Measurements from ENCODE around the gene LARP4B.

LARP4B gene

GRCh38 chr10:836782-837181 is 94.7 kb downstream of the LARP4B start:
- TF ChIP-seq POLR2A (IDR thresholded peaks at IDR 0.05; ENCODE audit: low read length) (no peak), GATA1 (IDR thresholded peaks at IDR 0.05; ENCODE audit: low read depth, low read length) (no peak)
- DNase-seq = no peak

- no peak for DNase-seq
- TF ChIP-seq GATA1 (IDR thresholded peaks at IDR 0.05; ENCODE audit: low read depth, low read length) (no peak), POLR2A (IDR thresholded peaks at IDR 0.05; ENCODE audit: low read length) (no peak)
Observed at GRCh38 chr10:834493-834892, 97.0 kb downstream of the LARP4B start.

- TF ChIP-seq POLR2A (IDR thresholded peaks at IDR 0.05; ENCODE audit: low read length) = no peak
- no peak for TF ChIP-seq GATA1 (IDR thresholded peaks at IDR 0.05; ENCODE audit: low read depth, low read length)
Observed at GRCh38 chr10:829241-829640, 102.3 kb downstream of the LARP4B start.

GRCh38 chr10:828191-828590 is 103.3 kb downstream of the LARP4B start:
- DNase-seq = no peak
- TF ChIP-seq GATA1 (IDR thresholded peaks at IDR 0.05; ENCODE audit: low read depth, low read length) = no peak
- no peak for TF ChIP-seq POLR2A (IDR thresholded peaks at IDR 0.05; ENCODE audit: low read length)

More at GRCh38 chr10:829241-829640, 102.3 kb downstream of the LARP4B start:
- DNase-seq = no peak

GRCh38 chr10:824946-825345 is 106.6 kb downstream of the LARP4B start:
- TF ChIP-seq POLR2A (IDR thresholded peaks at IDR 0.05; ENCODE audit: low read length) (no peak), GATA1 (IDR thresholded peaks at IDR 0.05; ENCODE audit: low read depth, low read length) (no peak)
- no peak for DNase-seq

GRCh38 chr10:824497-824896 is 107.0 kb downstream of the LARP4B start:
- no peak for DNase-seq
- no peak for TF ChIP-seq GATA1 (IDR thresholded peaks at IDR 0.05; ENCODE audit: low read depth, low read length)
- TF ChIP-seq POLR2A (IDR thresholded peaks at IDR 0.05; ENCODE audit: low read length) = no peak

GRCh38 chr10:822661-823367 is 108.7 kb downstream of the LARP4B start:
- TF ChIP-seq POLR2A (IDR thresholded peaks at IDR 0.05; ENCODE audit: low read length) (no peak), GATA1 (IDR thresholded peaks at IDR 0.05; ENCODE audit: low read depth, low read length) (no peak)

GRCh38 chr10:822197-822596 is 109.3 kb downstream of the LARP4B start:
- TF ChIP-seq POLR2A (IDR thresholded peaks at IDR 0.05; ENCODE audit: low read length) (no peak), GATA1 (IDR thresholded peaks at IDR 0.05; ENCODE audit: low read depth, low read length) (no peak)
- no peak for DNase-seq

More at GRCh38 chr10:822661-823367, 108.7 kb downstream of the LARP4B start:
- no peak for DNase-seq

- DNase-seq = no peak
- no peak for TF ChIP-seq POLR2A (IDR thresholded peaks at IDR 0.05; ENCODE audit: low read length)
- TF ChIP-seq GATA1 (IDR thresholded peaks at IDR 0.05; ENCODE audit: low read depth, low read length) = no peak
Observed at GRCh38 chr10:821322-821721, 110.2 kb downstream of the LARP4B start.

- no peak for TF ChIP-seq POLR2A (IDR thresholded peaks at IDR 0.05; ENCODE audit: low read length)
- TF ChIP-seq GATA1 (IDR thresholded peaks at IDR 0.05; ENCODE audit: low read depth, low read length) = no peak
- DNase-seq = no peak
Observed at GRCh38 chr10:819816-820215, 111.7 kb downstream of the LARP4B start.

- DNase-seq = no peak
- no peak for TF ChIP-seq GATA1 (IDR thresholded peaks at IDR 0.05; ENCODE audit: low read depth, low read length)
- no peak for TF ChIP-seq POLR2A (IDR thresholded peaks at IDR 0.05; ENCODE audit: low read length)
Observed at GRCh38 chr10:819326-819725, 112.2 kb downstream of the LARP4B start.

GRCh38 chr10:818526-819220 is 112.8 kb downstream of the LARP4B start:
- TF ChIP-seq GATA1 (IDR thresholded peaks at IDR 0.05; ENCODE audit: low read depth, low read length) = no peak
- no peak for TF ChIP-seq POLR2A (IDR thresholded peaks at IDR 0.05; ENCODE audit: low read length)
- no peak for DNase-seq

GRCh38 chr10:818010-818409 is 113.5 kb downstream of the LARP4B start:
- TF ChIP-seq POLR2A (IDR thresholded peaks at IDR 0.05; ENCODE audit: low read length) (no peak), GATA1 (IDR thresholded peaks at IDR 0.05; ENCODE audit: low read depth, low read length) (no peak)
- DNase-seq = no peak

GRCh38 chr10:817371-817770 is 114.1 kb downstream of the LARP4B start:
- DNase-seq = no peak
- no peak for TF ChIP-seq POLR2A (IDR thresholded peaks at IDR 0.05; ENCODE audit: low read length)
- no peak for TF ChIP-seq GATA1 (IDR thresholded peaks at IDR 0.05; ENCODE audit: low read depth, low read length)

- TF ChIP-seq GATA1 (IDR thresholded peaks at IDR 0.05; ENCODE audit: low read depth, low read length) (no peak), POLR2A (IDR thresholded peaks at IDR 0.05; ENCODE audit: low read length) (no peak)
- no peak for DNase-seq
Observed at GRCh38 chr10:816958-817357, 114.5 kb downstream of the LARP4B start.

All from erythroblast (primary cell).